HepG2 (cell line): ENCODE results near the gene PSMA7. TPM values are rescaled to one million over a fixed set of nuclear protein-coding genes. Genes with fewer than 3 reads are reported as not detected.

Experiments used
- ARID4A ChIP-seq: sonication (generic); formaldehyde crosslinking; IDR thresholded peaks from 2 replicates; pipeline ENCODE4 v1.5.0; 2020; ENCODE audit warnings: mild to moderate bottlenecking, missing genetic modification reagents, borderline replicate concordance
- CEBPB ChIP-seq: IDR thresholded peaks from 2 replicates; pipeline ENCODE4 v1.6.1; 2011; ENCODE audit warnings: low read depth, low read length, improper control_type of control experiment, borderline replicate concordance
- EED ChIP-seq: sonication (generic); formaldehyde crosslinking; IDR thresholded peaks from 2 replicates; pipeline ENCODE4 v1.5.0; 2020; ENCODE audit warnings: mild to moderate bottlenecking, missing genetic modification reagents
- IRF2 ChIP-seq: IDR thresholded peaks from 2 replicates; pipeline ENCODE4 v1.6.1; 2018; ENCODE audit warnings: missing genetic modification reagents, missing compliant biosample characterization
- KDM2A ChIP-seq: sonication (generic); formaldehyde crosslinking; IDR thresholded peaks from 2 replicates; pipeline ENCODE4 v1.4.0; 2020; ENCODE audit warnings: low read depth, missing genetic modification reagents, borderline replicate concordance
- MAZ ChIP-seq, 2 experiments: sonication (generic) in 1 of 2; formaldehyde crosslinking in 1 of 2; IDR thresholded peaks; 2 replicates each; pipeline versions ENCODE4 v1.5.0 to v1.6.1; 2012 to 2020; ENCODE audit warnings: low read depth in 2 of 2, mild to moderate bottlenecking in 2 of 2, borderline replicate concordance in 1 of 2, improper control_type of control experiment in 1 of 2, low read length in 1 of 2, missing genetic modification reagents in 1 of 2, moderate library complexity in 1 of 2
- NFIC ChIP-seq: IDR thresholded peaks from 2 replicates; pipeline ENCODE4 v1.6.1; 2012; ENCODE audit warnings: mild to moderate bottlenecking, low read length, inconsistent platforms
- PHF21A ChIP-seq: sonication (generic); formaldehyde crosslinking; IDR thresholded peaks from 2 replicates; pipeline ENCODE4 v1.5.0; 2020; ENCODE audit warnings: mild to moderate bottlenecking, missing genetic modification reagents
- PITX1 ChIP-seq: sonication (generic); formaldehyde crosslinking; IDR thresholded peaks from 2 replicates; pipeline ENCODE4 v1.5.1; 2020; ENCODE audit warnings: mild to moderate bottlenecking, missing genetic modification reagents
- PLSCR1 ChIP-seq: sonication (generic); formaldehyde crosslinking; IDR thresholded peaks from 2 replicates; pipeline ENCODE4 v1.5.0; 2020; ENCODE audit warnings: missing genetic modification reagents, mild to moderate bottlenecking, borderline replicate concordance
- TCF12 ChIP-seq, 2 experiments: fragments of 450-650 bp in 1 of 2; sonication (generic) in 1 of 2; formaldehyde crosslinking in 1 of 2; IDR thresholded peaks; 2 replicates each; pipeline versions ENCODE4 v1.6.1 to v1.8.0; 2017 to 2022; ENCODE audit warnings: antibody characterized with exemption in 1 of 2, mild to moderate bottlenecking in 1 of 2, missing genetic modification reagents in 1 of 2, moderate library complexity in 1 of 2
- THRA ChIP-seq: sonication (generic); formaldehyde crosslinking; IDR thresholded peaks from 2 replicates; pipeline ENCODE4 v1.4.0; 2020; ENCODE audit warnings: missing genetic modification reagents, borderline replicate concordance
- ZBTB3 ChIP-seq: sonication (generic); formaldehyde crosslinking; IDR thresholded peaks from 2 replicates; pipeline ENCODE4 v1.4.0; 2020; ENCODE audit warnings: low read depth, mild to moderate bottlenecking, moderate library complexity, missing genetic modification reagents, borderline replicate concordance
- ZBTB8A ChIP-seq: sonication (generic); formaldehyde crosslinking; IDR thresholded peaks from 2 replicates; pipeline ENCODE4 v1.4.0; 2020; ENCODE audit warnings: mild to moderate bottlenecking, low read depth, missing genetic modification reagents, borderline replicate concordance
- ZFAT ChIP-seq: sonication (generic); formaldehyde crosslinking; conservative IDR thresholded peaks from 2 replicates; pipeline ENCODE4 v1.8.1; 2023; ENCODE audit warnings: missing genetic modification reagents, inconsistent platforms
- ZNF558 ChIP-seq: sonication (generic); formaldehyde crosslinking; IDR thresholded peaks from 2 replicates; pipeline ENCODE4 v1.9.0; 2022; ENCODE audit warnings: mild to moderate bottlenecking, missing genetic modification reagents, borderline replicate concordance
- ZNF674 ChIP-seq: sonication (generic); formaldehyde crosslinking; IDR thresholded peaks from 2 replicates; pipeline ENCODE4 v1.5.0; 2020; ENCODE audit warnings: low read depth, mild to moderate bottlenecking, missing genetic modification reagents
- ZNF737 ChIP-seq: sonication (generic); formaldehyde crosslinking; IDR thresholded peaks from 2 replicates; pipeline ENCODE4 v1.5.0; 2020; ENCODE audit warnings: missing genetic modification reagents, mild to moderate bottlenecking, borderline replicate concordance
- ZSCAN31 ChIP-seq: sonication (generic); formaldehyde crosslinking; IDR thresholded peaks from 2 replicates; pipeline ENCODE4 v1.5.0; 2020; ENCODE audit warnings: low read depth, mild to moderate bottlenecking, missing genetic modification reagents
- polyA plus RNA-seq, 8 experiments: library from polyadenylated mRNA; depleted of rRNA in 3 of 8; stranded (reverse) in 7 of 8; unstranded in 1 of 8; fragments of >200 nt; fragmentation: Illumina TruSeq in 4 of 8; extraction: Trizol in 4 of 8; gene quantifications; 2 replicates each; pipeline versions ENCODE4 v1.2.1 to v1.2.3, GENCODE V29; 2011 to 2016; ENCODE audit warnings: low read depth in 4 of 8, missing spikeins in 1 of 8, mixed read lengths in 1 of 8; ENCODE audit not compliant: insufficient read depth in 1 of 8
- total RNA-seq, 5 experiments: library from RNA; depleted of rRNA; stranded (reverse); fragments of >200 nt; fragmentation: Illumina TruSeq; extraction: Trizol; gene quantifications; 2 replicates each; pipeline ENCODE4 v1.2.3, GENCODE V29; 2016; ENCODE audit warnings: low read depth in 1 of 5

PSMA7 gene
- total and polyA plus RNA-seq, 2 of the 13 experiments (the other 11 are each of a cell fraction or from before 2014, with no cell fraction given), result 531 to 631 TPM

GRCh38 chr20:62141397-62142251 is 1.6 kb downstream of the PSMA7 start (continued):
- TF ChIP-seq ARID4A (CRISPR knock-in tag), result peak; percentile 61; the same call in 1 of the 2 replicates
- TF ChIP-seq EED (CRISPR knock-in tag), result no peak
- no peak for TF ChIP-seq NFIC
- TF ChIP-seq CEBPB, result peak; percentile 23; the same call in 1 of the 2 replicates
- peak; percentile 41; the same call in 1 of the 2 replicates for TF ChIP-seq PITX1 (CRISPR knock-in tag)
- TF ChIP-seq THRA, result no peak
- 0 out of 2 replicates have a peak, but pooled peaks have one; percentile 46 for TF ChIP-seq IRF2 (CRISPR knock-in tag)
- TF ChIP-seq ZFAT (CRISPR knock-in tag), result no peak
- no peak for TF ChIP-seq MAZ (IDR thresholded peaks at IDR 0.05; ENCODE audit: borderline replicate concordance, low read depth, low read length)
- peak; percentile 54; the same call in 1 of the 2 replicates for TF ChIP-seq MAZ (CRISPR knock-in tag; IDR thresholded peaks at IDR 0.05; ENCODE audit: low read depth)
- TF ChIP-seq ZNF737, result no peak
- TF ChIP-seq ZNF674 (CRISPR knock-in tag), result no peak
- TF ChIP-seq ZBTB8A (CRISPR knock-in tag), result no peak
- peak; percentile 3; the same call in 1 of the 2 replicates for TF ChIP-seq ZNF558
- peak; percentile 31; the same call in 1 of the 2 replicates for TF ChIP-seq KDM2A (CRISPR knock-in tag)
- TF ChIP-seq ZSCAN31 (CRISPR knock-in tag), result no peak
- TF ChIP-seq TCF12 (IDR thresholded peaks at IDR 0.05), result no peak
- no peak for TF ChIP-seq TCF12 (CRISPR knock-in tag; IDR thresholded peaks at IDR 0.05)
- TF ChIP-seq ZBTB3 (CRISPR knock-in tag), result no peak
- peak; percentile 55; the same call in 1 of the 2 replicates for TF ChIP-seq PHF21A
- no peak for TF ChIP-seq PLSCR1 (CRISPR knock-in tag)
